ENCODE results near the gene RBCK1.

DNA sequence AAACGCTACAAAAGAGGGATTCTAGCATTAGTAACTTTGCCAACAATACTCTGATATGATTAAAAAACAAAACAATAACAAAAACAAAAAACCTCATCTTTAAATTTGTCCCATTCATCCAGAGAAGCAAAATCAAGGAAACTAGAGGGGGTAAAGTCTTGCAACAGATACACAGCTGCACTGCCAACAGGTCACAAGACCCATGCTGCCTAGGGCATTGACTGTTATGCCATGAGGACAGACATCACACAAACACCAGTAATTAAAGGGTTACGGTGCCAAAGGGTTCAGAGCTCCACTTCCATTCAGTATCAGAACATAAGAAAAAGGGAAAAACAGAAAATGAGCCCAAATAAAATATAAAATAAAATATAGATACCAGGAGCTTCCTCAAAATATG, 52.6 kb downstream of the RBCK1 start:
- TF ChIP-seq, protein P1, sequence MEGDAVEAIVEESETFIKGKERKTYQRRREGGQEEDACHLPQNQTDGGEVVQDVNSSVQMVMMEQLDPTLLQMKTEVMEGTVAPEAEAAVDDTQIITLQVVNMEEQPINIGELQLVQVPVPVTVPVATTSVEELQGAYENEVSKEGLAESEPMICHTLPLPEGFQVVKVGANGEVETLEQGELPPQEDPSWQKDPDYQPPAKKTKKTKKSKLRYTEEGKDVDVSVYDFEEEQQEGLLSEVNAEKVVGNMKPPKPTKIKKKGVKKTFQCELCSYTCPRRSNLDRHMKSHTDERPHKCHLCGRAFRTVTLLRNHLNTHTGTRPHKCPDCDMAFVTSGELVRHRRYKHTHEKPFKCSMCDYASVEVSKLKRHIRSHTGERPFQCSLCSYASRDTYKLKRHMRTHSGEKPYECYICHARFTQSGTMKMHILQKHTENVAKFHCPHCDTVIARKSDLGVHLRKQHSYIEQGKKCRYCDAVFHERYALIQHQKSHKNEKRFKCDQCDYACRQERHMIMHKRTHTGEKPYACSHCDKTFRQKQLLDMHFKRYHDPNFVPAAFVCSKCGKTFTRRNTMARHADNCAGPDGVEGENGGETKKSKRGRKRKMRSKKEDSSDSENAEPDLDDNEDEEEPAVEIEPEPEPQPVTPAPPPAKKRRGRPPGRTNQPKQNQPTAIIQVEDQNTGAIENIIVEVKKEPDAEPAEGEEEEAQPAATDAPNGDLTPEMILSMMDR (IDR thresholded peaks at IDR 0.05) = no peak
- TF ChIP-seq POLR2A (IDR thresholded peaks at IDR 0.05) = no peak
- TF ChIP-seq EP300 (IDR thresholded peaks at IDR 0.05) = no peak
- TF ChIP-seq POLR2AphosphoS5 (IDR thresholded peaks at IDR 0.05) = no peak
